Esophagus squamous epithelium (tissue), 4 donors: ENCODE data around the gene GYPA.
"Not testable (repeated sequence)": the region's sequence is repeated elsewhere in the genome, so short reads cannot be mapped to it uniquely, and the experiment has no call there.

ENCODE experiments used
- CTCF ChIP-seq, 6 experiments: fragments of 450-650 bp in 4 of 6; fragments of 200-600 bp in 2 of 6; sonication (generic) in 2 of 6; IDR thresholded peaks; one replicate each; pipeline ENCODE4 v1.5.1; 2016 to 2019; ENCODE audit warnings: antibody characterized with exemption in 6 of 6, mild to moderate bottlenecking in 4 of 6, moderate library complexity in 4 of 6
- POLR2A ChIP-seq, 4 donors: fragments of 450-650 bp; IDR thresholded peaks; one replicate each; pipeline ENCODE4 v1.6.1; 2017; ENCODE audit warnings: antibody characterized with exemption in 4 of 4, mild to moderate bottlenecking in 4 of 4, moderate library complexity in 3 of 4

GRCh38 chr4:144129336-144129875, 11.1 kb downstream of the GYPA start:
- not testable (repeated sequence) for TF ChIP-seq CTCF, POLR2A (IDR thresholded peaks at IDR 0.05)
